Measurements from ENCODE around the gene MYT1. TPM values are rescaled to one million over a fixed set of nuclear protein-coding genes. Genes with fewer than 3 reads are reported as not detected.
A peak's percentile ranks its signal among the peaks of the same experiment; 100 is the strongest.

MYT1 gene
- total RNA-seq, 1 donor from 2014 or later = not detected

DNA sequence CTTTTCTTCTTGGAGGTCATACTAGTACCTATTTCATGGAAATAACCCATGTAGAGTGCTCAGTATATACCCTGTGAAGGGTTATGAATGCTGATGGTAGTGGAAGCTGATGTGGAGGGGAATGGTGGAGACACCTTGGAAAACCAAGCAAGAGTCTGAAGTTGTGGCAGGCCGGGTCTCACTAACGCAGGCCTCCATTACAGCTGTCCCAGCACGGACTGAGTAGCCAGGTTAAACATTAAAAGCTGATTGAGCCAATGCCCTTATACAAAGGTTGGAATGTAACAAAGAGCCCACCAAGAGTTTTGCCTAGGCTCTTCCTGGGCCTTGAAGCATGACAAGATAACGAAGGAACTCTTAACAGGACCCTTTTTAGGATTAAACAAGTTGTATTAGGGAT lies 89.2 kb downstream of the MYT1 start:
- TF ChIP-seq, protein P1, sequence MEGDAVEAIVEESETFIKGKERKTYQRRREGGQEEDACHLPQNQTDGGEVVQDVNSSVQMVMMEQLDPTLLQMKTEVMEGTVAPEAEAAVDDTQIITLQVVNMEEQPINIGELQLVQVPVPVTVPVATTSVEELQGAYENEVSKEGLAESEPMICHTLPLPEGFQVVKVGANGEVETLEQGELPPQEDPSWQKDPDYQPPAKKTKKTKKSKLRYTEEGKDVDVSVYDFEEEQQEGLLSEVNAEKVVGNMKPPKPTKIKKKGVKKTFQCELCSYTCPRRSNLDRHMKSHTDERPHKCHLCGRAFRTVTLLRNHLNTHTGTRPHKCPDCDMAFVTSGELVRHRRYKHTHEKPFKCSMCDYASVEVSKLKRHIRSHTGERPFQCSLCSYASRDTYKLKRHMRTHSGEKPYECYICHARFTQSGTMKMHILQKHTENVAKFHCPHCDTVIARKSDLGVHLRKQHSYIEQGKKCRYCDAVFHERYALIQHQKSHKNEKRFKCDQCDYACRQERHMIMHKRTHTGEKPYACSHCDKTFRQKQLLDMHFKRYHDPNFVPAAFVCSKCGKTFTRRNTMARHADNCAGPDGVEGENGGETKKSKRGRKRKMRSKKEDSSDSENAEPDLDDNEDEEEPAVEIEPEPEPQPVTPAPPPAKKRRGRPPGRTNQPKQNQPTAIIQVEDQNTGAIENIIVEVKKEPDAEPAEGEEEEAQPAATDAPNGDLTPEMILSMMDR (IDR thresholded peaks at IDR 0.05) = no peak
- H3K27me3 ChIP-seq = no peaks in the 10 kb centered on the region
- intact Hi-C loops (cut with DNase I) = no loop called here
- H3K4me3 ChIP-seq = no peak overlapping the region
- H3K27ac ChIP-seq = no peak overlapping the region
- no peaks in the 10 kb centered on the region for H3K36me3 ChIP-seq
- no peak for DNase-seq (ENCODE audit: low spot score in 2 of 2)
- no peaks in the 10 kb centered on the region for H3K9me3 ChIP-seq
- peaks cover 4 to 11% of the 10 kb centered on the region in 2 donors for H3K4me1 ChIP-seq

DNA sequence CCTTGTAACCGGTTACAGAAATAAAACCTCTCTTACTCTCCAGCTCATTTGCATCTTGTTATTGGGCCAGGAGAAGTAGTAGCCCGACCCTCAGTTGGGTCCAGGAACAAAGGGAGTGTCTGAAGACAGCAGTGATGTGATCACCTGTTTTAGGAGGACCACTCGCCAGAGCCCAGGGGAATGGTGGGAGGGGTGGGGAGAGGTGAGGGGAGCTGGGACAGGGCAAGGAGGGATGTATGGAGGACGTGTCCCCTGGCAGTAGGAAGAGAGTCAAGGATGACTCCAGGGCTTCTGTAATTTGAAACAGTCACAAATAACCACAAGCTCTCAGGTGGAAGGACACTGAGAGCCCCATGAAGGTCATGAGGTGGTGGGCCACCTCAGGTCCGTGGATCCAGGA lies 89.9 kb downstream of the MYT1 start:
- H3K36me3 ChIP-seq = no peaks in the 10 kb centered on the region
- H3K27me3 ChIP-seq = no peaks in the 10 kb centered on the region
- intact Hi-C loops (cut with DNase I) = no loop called here
- H3K4me3 ChIP-seq = no peak overlapping the region
- no peak overlapping the region for H3K27ac ChIP-seq
- H3K9me3 ChIP-seq = no peaks in the 10 kb centered on the region
- DNase-seq (ENCODE audit: low spot score in 2 of 2) = no peak
- TF ChIP-seq, protein P1 (IDR thresholded peaks at IDR 0.05) = no peak
- H3K4me1 ChIP-seq = peaks cover 4 to 11% of the 10 kb centered on the region in 2 donors

DNA sequence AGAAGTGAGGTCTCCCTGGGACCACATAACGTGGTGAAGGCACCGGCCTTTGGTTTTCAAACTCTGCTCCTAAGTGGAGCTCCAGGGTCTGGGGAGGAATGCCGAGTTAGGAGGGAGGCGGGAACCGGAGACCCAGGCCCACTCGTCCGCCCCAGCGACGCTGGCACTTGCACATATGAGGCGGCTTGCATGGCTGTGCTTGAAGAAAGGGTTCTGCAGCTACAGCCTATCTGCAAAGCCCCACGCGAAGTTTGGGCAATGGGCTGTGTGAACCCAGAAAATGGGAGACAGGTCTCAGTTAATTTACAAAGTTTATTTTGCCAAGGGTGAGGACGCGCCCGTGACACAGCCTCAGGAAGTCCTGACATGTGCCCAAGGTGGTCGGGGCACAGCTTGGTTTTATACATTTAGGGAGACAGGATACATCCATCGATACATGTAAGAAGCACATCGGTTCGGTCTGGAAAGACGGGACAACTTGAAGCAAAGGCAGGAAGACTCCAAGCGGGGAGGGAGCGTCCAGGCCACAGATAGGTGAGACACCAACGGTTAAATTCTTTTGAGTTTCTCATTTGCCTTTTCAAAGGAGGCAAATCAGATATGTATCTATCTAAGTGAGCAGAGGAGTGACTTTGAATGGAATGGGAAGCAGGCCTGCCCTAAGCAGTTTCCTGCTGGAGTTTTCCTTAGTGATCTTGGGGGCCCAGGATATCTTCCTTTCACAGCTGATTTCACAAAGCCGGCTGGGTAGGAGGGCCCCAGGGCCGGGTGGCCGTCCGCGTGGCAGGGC lies 90.5 kb downstream of the MYT1 start:
- no peaks in the 10 kb centered on the region for H3K36me3 ChIP-seq
- H3K27ac ChIP-seq = peak overlapping the region; percentile 73 to 85
- H3K27me3 ChIP-seq = no peaks in the 10 kb centered on the region
- peak overlapping the region; percentile 82 to 89 for H3K4me3 ChIP-seq
- no peak for DNase-seq (ENCODE audit: low spot score in 2 of 2)
- intact Hi-C loops (cut with DNase I) = no loop called here
- no peaks in the 10 kb centered on the region for H3K9me3 ChIP-seq
- peaks cover 4 to 11% of the 10 kb centered on the region in 2 donors for H3K4me1 ChIP-seq
- TF ChIP-seq, protein P1 (IDR thresholded peaks at IDR 0.05) = no peak

DNA sequence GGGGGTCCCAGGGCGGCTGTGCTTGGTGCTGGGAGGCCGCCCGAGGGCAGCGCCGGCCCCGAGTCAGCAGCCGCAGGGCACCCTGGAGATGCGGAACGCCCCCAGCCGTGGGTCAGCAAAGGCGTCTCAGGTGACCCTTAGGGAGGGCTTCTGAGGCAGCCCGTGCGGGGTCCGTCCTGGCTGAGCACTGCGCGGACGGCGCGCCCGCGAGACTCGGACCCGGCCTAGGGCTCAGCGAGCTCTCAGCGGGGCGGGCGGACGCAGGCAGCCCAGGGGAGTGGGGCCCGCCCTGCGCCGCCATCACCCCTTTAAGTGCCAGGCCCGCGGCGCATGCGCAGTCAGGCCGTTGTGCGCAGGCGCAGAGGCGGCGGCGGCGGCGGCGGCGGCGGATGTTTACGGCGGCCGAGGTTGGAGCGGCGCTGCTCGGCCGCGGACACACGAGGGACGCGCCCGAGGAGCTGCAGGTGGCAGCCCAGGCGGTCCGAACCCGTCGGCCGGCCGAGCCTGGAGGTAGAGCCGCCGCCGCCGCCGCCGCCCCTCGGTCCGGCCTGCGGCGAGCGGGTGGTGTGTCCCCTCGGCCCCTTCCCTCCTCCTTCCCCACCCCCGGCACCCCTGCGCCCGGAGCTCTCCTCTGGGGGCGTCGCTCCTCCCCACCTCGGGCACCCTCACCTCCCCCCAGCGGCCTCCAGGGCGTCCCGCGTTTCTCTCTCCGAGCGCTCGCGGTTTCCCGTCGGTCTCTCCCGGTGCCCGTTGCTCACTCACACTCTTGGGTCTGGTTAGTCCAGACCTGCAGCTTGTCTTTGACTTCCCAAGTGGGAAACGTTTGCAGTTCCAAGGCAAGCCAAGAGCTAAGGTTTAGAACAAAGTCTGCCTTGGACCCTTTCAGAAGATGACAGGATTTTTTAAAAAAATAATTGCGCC lies 91.4 kb downstream of the MYT1 start, which contains the start of gene PCMTD2:
TSS of gene PCMTD2 (plus strand) at position 388 of the 921 bp plus-strand sequence. CDS start 4,218 bp downstream, outside the sequence.
- Histone ChIP-seq H3K4me3 (peak within 1 kb of the TSS; percentile 82 to 89), H3K27me3 (no peaks in the 10 kb centered on the region), H3K36me3 (no peaks in the 10 kb centered on the region), H3K4me1 (peaks cover 4 to 13% of the 10 kb centered on the region in 2 donors), H3K27ac (peak within 1 kb of the TSS; percentile 73 to 85), H3K9me3 (no peaks in the 10 kb centered on the region)
- TF ChIP-seq, protein P1 (IDR thresholded peaks at IDR 0.05) = no peak
- intact Hi-C loops (cut with DNase I) = no loop called here
- DNase-seq (ENCODE audit: low spot score in 2 of 2) = peak; percentile 44 to 89

DNA sequence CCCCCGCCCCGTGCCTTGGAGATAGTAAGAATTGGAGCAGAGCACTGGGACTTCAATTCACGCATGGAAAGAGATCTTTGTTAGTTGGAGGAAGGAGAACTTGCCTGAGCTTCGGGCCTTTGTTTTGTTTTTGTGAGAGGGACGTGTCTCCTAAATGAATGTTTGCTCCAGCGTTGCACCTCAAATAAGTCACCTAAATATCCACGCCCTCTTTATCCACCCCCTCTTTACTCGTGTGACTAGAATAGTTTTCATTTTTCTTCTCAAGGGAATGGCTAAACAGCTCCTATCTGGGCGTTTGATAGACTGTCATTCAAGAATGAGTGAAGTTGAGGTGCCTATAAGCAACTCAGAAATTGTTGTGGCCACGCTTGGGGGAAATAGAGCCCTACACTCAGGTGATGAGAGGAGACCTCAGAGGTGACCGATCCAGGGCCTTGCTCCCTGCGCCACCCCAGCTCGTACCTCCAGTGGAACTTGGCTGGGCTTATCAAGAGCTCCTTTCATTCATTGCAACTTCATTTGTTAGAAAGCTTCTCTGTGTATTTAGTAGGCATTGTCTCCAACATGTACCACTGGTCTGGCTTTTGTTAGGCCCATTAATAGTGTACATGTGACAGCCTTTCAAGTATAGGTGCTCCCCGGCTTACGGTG lies 92.2 kb downstream of the MYT1 start:
- intact Hi-C loops (cut with DNase I) = no loop called here
- Histone ChIP-seq H3K9me3 (no peaks in the 10 kb centered on the region), H3K4me3 (peak overlapping the region; percentile 82 to 89), H3K4me1 (peaks cover 4 to 20% of the 10 kb centered on the region in 2 donors), H3K36me3 (no peaks in the 10 kb centered on the region), H3K27me3 (no peaks in the 10 kb centered on the region), H3K27ac (no peak overlapping the region)
- DNase-seq (ENCODE audit: low spot score in 2 of 2) = no peak
- TF ChIP-seq, protein P1 (IDR thresholded peaks at IDR 0.05) = no peak

Data from ascending aorta (tissue), 2 donors.